ENCODE data around the gene SLC7A14.
A peak's percentile ranks its signal among the peaks of the same experiment; 100 is the strongest.

Gene SLC7A14

GRCh38 chr3:170585937-170586310 lies at the start of gene SLC7A14:
SLC7A14 (minus strand) TSS chr3:170586075; CDS start chr3:170526936, 59,139 bp downstream.
- peak in 1 of 2 donors; percentile 17 for DNase-seq

GRCh38 chr3:170635385-170635735 lies 49.5 kb upstream of the SLC7A14 start:
- no peak for DNase-seq

DNA sequence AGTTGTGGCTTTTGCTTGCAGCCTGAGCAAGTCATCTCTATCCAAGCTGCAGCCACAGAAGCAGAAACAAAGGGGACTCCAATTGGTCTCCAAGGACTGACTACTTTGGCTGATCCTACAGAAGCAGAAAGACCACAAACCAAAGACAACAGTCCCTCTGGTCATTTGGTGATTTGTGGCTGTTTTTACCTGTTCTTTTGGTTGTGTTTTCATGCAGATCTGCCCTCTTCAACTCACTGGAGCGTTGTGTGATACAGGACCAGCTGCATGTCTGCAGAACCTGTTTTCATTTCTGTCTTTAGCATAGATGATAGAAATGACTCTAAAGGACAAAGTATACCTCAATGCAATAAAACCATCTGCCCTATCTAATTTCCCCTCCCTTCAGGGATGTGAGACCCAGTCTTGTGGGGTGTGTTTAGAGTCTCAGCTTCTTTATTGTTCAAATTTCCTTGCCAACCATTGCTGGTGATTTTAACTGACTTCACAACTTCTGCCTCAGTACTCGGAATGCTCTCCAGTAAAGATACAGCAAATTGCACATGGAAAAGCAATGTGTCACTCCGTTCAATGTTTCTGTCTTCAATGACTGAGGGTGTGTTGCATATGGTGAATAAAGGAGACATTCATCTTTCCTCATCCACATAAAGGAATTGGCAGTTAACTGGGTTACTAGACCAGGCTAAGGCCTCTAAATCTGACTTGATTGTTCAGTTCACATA lies 48.9 kb upstream of the SLC7A14 start:
- no peak for DNase-seq

DNA sequence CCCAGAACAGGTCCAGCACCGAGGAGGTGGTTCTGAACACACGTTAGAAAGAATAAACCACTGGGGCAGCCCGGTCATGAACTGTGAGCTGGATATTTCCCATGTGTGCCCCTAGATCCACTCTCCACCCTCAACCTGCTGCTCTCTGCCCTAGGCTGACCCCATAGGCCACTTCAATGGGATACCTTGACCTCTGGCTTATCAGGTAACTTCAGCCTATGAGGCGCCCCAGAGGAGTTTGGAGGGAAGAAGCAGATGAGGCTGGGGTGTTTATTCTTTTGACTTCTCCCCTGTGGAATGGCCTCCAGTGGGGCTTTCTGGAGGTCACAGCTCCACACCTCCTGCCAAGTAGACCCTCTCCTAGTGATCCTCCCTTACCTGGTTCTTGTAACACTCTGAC lies 47.7 kb upstream of the SLC7A14 start:
- no peak for DNase-seq

DNA sequence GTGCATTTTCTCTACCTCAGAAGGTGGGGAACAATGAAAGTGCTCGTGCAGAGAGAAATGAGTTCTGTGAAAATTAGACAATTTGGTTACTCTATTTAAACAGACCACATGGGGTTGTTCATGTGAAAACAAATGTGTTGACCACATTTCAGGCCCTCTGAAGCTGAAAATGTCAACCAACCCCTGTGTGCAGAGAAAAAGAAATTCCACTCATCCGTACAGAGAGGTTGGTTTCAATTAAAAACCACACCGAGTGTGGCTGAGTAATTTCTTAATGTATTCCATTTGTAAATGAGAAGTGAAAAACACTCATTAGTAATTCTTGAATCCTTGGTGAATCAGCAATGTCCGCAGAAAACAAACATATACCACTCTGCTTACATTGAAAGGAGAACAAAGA lies 46.9 kb upstream of the SLC7A14 start:
- no peak for DNase-seq

DNA sequence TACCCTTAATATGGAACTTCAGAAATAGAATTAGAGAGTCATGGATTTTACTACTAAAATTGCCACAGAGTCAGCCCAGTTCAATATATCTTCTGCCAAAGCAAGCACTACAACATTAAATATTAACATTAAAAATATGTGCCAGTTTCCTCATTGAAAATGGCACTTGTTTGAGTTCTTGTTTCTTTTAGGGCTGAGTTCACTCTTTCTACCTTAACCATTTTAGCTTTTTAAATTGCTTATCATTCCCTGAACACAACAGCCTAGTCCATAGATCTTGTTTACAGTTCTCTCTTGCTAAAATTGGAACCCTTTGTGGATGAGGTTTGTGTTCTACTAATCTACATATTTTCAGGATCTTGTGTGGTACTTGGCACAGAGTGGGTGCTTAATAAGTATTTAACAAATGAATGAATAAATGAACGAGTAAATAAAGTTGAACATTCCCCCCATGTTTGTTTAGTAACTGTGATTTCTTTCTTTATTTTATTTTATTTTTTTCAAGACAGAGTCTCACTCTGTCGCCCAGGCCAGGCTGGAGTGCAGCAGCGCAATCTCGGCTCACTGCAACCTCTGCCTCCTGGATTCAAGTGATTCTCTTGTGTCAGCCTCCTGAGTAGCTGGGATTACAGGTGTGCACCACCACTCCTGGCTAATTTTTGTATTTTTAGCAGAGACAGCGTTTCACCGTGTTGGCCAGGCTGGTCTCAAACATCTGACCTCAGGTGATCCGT lies 46.0 kb upstream of the SLC7A14 start:
- no peak for DNase-seq

- DNase-seq = no peak
Observed at GRCh38 chr3:170623524-170623923, 37.6 kb upstream of the SLC7A14 start.

GRCh38 chr3:170622369-170623159 lies 36.7 kb upstream of the SLC7A14 start:
- peak; percentile 40 for DNase-seq

DNA sequence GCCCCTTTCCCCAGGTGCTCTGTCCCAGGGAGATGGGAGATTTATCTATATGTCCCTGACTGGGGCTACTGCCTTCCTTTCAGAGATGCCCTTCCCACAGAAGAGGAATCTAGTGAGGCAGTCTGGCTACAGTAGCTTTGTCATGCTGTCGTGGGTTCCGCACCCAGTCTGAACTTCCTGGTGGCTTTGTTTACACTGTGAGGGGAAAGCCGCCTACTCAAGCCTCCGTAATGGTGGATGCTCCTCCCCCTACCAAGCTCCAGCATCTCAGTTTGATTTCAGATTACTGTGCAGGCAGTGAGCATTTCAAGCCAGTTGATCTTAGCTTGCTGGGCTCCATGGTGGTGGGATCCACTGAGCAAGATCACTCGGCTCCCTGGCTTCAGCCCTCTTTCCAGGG lies 35.4 kb upstream of the SLC7A14 start:
- no peak for DNase-seq

GRCh38 chr3:170614214-170614966 lies 28.5 kb upstream of the SLC7A14 start:
- DNase-seq = peak in 1 of 2 donors; percentile 14

DNA sequence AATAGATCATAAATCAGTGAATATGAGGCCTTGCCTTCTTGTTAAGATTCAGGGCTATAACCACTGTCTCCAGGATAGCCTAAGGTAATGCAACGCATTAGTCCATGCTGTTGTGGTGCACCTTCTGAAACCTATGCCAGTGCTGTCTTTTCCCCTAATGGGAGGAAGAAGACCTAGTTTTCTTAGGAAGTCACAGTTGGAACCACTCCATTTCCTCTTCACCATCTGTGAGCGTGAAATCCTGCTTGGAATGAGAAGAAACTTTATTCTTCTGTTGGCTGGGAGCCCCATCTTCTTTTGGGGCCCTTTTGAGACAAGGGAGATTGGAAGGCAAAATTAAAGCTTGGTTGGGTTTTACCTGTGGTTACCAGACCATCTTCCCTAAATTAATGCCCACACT lies 25.9 kb upstream of the SLC7A14 start:
- no peak for DNase-seq

GRCh38 chr3:170610321-170610884 lies 24.5 kb upstream of the SLC7A14 start:
- no peak for DNase-seq

DNA sequence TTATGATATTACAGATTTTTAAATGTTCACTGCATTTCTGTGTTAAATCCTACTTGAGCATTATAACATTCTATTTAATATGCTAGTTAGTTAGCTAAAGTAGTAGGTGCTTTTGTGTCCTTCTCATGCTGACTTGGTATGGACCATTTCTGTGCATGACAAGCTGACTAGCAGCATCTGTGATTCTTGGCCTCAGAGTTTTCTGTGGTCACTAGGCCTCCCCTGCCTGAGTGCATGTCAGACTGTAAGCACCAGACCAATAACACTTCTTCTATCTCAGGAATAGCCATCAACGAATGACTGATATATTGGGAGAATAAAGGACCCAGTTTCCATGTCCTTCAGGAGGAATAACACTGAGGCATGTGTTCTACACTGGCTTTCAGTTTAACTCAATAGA lies 22.6 kb upstream of the SLC7A14 start:
- no peak for DNase-seq

DNA sequence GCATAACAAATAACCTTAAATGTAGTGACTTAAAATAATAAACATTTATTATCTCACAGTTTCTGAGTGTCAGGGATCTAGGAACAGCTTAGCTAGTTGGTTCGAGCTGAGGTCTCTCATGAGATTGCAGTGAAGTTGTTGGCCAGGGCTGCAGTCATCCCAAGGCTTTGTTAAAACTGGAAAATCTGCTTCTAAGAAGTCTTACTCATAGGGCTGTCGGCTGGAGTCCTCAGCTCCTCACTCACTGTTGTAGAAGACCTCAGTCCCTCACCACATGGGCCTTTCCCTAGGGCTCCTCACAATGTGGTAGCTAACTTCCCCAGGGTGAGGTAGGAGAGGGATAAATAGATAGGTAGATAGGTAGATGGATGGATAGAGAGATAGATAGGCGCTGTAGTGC lies 20.8 kb upstream of the SLC7A14 start:
- DNase-seq = no peak

DNA sequence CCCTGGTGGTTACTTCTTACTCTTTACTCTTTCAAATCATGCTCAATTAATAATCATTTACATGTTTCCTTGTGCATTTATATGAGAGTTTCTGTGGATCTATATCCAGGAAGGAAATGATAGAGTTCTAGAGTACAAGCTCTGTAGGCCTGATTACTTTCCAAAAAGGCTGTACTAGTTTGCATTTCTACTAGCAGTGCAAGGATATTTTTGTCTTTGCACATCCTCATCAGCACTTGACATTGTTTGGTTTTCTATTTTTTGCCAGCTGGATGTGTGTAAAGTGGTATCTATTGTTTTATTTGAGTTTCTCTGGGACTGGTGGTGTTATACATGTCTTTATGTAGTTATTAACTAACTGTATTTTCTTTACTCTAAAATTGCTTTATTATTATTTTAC lies 19.6 kb upstream of the SLC7A14 start:
- no peak for DNase-seq

DNA sequence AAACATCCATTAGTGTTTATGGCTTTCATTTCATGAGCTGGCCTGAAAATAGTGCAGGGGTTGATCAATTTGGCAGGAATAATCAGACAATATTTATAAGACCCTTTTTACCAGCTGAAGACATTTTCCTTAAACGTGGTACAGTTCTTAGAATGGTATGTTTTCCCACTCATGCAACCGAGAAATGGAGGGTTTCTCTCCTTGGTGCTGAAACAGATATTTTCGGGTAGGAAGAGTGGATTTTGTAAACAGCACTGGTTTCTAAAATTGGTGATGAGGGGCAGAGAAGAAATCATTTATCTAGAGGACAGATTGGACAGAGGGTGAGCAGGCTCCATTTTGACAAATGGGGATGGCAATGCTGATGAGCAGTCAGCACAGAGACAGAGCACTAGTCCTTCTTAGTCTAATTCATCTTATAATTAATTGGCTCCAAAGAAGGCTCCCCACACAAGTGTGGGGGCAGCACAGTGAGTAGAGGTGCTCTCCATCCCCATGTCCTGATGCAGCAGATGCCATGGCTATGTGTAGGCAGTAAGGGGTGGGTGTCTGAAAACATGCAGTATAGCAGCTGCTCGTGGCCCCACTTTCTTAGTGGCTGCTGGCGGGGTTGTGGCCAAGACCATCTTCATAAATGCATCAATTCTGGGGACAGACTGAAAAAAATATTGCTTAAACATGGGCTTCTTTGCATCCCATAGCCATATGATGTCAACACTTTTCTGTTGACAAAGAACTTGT lies 18.1 kb upstream of the SLC7A14 start:
- DNase-seq = peak in 1 of 2 donors; percentile 11

- DNase-seq = no peak
Observed at GRCh38 chr3:170602556-170602955, 16.7 kb upstream of the SLC7A14 start.

DNA sequence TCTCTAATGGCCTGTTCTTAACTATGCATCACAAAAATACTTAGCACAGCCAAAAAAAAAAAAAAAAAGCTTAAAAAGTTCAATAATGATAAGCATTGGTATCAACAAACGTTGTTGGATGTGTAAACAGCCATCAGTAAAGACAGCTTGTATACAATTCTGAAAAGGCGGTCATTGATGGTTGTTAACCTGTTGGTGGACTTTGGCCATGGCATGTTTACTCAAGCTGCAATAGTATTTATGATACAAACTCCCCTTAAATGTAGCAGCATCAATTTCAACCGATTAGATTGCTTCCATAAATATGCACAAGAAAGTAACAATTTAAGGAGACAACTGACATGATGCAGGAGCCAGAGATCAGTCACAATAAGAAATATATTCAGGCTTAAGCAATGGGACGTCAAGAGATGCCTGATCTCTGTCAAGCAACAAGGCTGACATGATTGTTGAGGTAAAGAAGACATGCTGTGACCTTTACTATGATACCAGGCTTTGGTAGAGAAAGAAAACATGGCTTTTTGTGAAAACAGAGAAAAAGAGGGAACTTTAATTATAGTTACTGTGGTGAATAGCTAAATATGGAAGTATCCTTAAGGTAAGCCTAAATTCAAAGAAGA lies 14.2 kb upstream of the SLC7A14 start:
- no peak for DNase-seq

DNA sequence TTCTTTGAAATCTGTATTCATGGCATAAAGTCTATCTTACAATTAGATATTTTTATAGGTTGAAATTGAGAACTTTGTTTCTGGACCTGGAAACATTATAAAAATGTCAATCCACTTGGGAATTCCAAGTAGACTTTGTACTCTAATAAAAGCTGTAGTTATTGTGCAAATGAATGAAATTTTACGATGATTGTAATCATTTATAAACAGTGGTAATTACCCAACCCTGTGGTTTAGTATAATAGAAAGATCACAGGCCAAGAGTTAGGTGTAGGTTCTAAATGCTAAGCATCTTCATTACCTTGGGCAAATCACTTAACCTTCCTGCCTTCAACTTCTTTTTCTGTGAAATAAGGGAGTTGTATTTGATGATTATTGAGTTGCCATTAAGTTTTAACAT lies 13.2 kb upstream of the SLC7A14 start:
- DNase-seq = no peak

GRCh38 chr3:170598091-170598502 lies 12.2 kb upstream of the SLC7A14 start:
- peak in 1 of 2 donors; percentile 40 for DNase-seq

DNA sequence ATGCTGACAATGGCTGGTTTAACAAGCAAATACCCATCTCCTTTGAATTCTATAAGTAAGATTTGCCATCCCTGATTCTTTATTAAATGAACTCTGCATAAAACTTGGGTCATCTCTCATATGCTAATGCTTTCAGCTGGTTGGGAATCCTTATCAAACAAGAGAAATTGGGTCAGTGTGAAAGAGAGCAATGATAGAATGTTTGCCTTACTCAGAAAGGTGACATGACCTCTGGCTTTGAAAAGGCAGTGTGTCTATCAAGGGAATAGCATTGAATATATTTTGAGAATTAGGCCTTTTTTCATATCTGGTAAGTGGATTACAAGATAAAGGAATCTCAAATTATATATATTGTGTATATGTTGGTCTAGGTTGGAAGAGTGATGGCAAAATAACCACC lies 8.7 kb upstream of the SLC7A14 start:
- no peak for DNase-seq

All from hippocampal formation (tissue), 2 donors.